Osteoblast (primary cell): ENCODE results near the gene DAPP1. TPM values are rescaled to one million over a fixed set of nuclear protein-coding genes. Genes with fewer than 3 reads are reported as not detected.

Source experiments
- DNase-seq: peaks from one replicate; pipeline ENCODE4 v3.0.0; 2011; ENCODE audit warnings: low spot score, mixed read lengths; ENCODE audit not compliant: insufficient read length; ENCODE audit errors: missing footprints
- H2AFZ ChIP-seq: 2 replicates; pipeline ENCODE4 v1.6.0; 2011; ENCODE audit warnings: mild to moderate bottlenecking, low read length
- H3K27ac ChIP-seq: 2 replicates; pipeline ENCODE4 v1.5.1; 2011; ENCODE audit warnings: mild to moderate bottlenecking, low read depth, low read length, moderate library complexity
- H3K27me3 ChIP-seq: 2 replicates; pipeline ENCODE4 v1.6.0; 2012; ENCODE audit warnings: mild to moderate bottlenecking, control low read depth, inconsistent platforms, low read length, moderate library complexity; ENCODE audit not compliant: insufficient read depth
- H3K36me3 ChIP-seq: 2 replicates; pipeline ENCODE4 v1.5.1; 2011; ENCODE audit warnings: mild to moderate bottlenecking, low read length, control low read depth, moderate library complexity; ENCODE audit not compliant: insufficient read depth
- H3K4me1 ChIP-seq: 2 replicates; pipeline ENCODE4 v1.5.1; 2011; ENCODE audit warnings: mild to moderate bottlenecking, low read length, control low read depth, moderate library complexity; ENCODE audit not compliant: insufficient read depth
- H3K4me2 ChIP-seq: 2 replicates; pipeline ENCODE4 v1.6.0; 2011; ENCODE audit warnings: mild to moderate bottlenecking, low read length; ENCODE audit not compliant: insufficient read depth
- H3K4me3 ChIP-seq: fragments of 200-600 bp; sonication (generic); 3 replicates; pipeline ENCODE4 v1.5.1; 2012; ENCODE audit warnings: mild to moderate bottlenecking, low read length, inconsistent platforms; ENCODE audit not compliant: insufficient read depth
- H3K79me2 ChIP-seq: 2 replicates; pipeline ENCODE4 v1.6.0; 2012; ENCODE audit warnings: mild to moderate bottlenecking, low read length, control low read depth, inconsistent platforms; ENCODE audit not compliant: insufficient read depth
- H3K9me3 ChIP-seq: 2 replicates; pipeline ENCODE4 v1.5.1; 2011; ENCODE audit warnings: low read depth, low read length, control low read depth
- H4K20me1 ChIP-seq: 2 replicates; pipeline ENCODE4 v1.6.0; 2012; ENCODE audit warnings: mild to moderate bottlenecking, low read length, control low read depth; ENCODE audit not compliant: insufficient read depth
- total RNA-seq: library from RNA; depleted of rRNA; stranded (reverse); fragments of >200 nt; gene quantifications from 2 replicates; pipeline ENCODE4 v1.2.3, GENCODE V29; 2012
- TF ChIP-seq, protein P1 (sequence below): IDR thresholded peaks from 2 replicates; pipeline ENCODE4 v1.5.1; 2011; ENCODE audit warnings: mild to moderate bottlenecking, low read depth, low read length, moderate library complexity; ENCODE audit errors: extremely low read depth

DAPP1 gene
- total RNA-seq, 1 donor: not detected

DNA sequence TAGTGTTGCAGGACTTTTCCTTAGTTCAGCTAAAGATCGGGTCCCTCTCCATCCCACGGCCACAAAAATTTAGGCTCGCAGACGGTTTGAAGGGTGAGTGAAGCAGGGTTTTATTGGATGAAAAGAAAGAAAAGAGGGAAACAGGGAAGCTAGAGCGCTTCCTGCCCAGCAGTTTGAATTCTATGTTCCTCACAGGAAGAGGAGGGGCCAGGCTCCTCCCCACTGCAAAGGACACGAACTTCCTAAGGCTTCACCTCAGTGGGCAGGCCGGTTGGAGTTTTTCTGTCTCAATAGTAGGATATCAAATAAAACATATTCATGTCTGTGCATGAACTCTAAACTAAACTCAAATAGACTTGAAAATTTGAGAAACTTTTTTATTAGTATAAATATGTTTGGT, 27.4 kb downstream of the DAPP1 start:
- H3K9me3 ChIP-seq: no peaks in the 10 kb centered on the region
- DNase-seq: no peak
- no peak overlapping the region for H3K4me2 ChIP-seq
- no peaks in the 10 kb centered on the region for H3K4me1 ChIP-seq
- TF ChIP-seq, protein P1, sequence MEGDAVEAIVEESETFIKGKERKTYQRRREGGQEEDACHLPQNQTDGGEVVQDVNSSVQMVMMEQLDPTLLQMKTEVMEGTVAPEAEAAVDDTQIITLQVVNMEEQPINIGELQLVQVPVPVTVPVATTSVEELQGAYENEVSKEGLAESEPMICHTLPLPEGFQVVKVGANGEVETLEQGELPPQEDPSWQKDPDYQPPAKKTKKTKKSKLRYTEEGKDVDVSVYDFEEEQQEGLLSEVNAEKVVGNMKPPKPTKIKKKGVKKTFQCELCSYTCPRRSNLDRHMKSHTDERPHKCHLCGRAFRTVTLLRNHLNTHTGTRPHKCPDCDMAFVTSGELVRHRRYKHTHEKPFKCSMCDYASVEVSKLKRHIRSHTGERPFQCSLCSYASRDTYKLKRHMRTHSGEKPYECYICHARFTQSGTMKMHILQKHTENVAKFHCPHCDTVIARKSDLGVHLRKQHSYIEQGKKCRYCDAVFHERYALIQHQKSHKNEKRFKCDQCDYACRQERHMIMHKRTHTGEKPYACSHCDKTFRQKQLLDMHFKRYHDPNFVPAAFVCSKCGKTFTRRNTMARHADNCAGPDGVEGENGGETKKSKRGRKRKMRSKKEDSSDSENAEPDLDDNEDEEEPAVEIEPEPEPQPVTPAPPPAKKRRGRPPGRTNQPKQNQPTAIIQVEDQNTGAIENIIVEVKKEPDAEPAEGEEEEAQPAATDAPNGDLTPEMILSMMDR: no peak
- H3K27ac ChIP-seq: no peak overlapping the region
- no peaks in the 10 kb centered on the region for H3K36me3 ChIP-seq
- H3K27me3 ChIP-seq: no peaks in the 10 kb centered on the region
- H3K4me3 ChIP-seq: no peak overlapping the region
- no peaks in the 10 kb centered on the region for H3K79me2 ChIP-seq
- no peaks in the 10 kb centered on the region for H4K20me1 ChIP-seq
- no peak overlapping the region for H2AFZ ChIP-seq

DNA sequence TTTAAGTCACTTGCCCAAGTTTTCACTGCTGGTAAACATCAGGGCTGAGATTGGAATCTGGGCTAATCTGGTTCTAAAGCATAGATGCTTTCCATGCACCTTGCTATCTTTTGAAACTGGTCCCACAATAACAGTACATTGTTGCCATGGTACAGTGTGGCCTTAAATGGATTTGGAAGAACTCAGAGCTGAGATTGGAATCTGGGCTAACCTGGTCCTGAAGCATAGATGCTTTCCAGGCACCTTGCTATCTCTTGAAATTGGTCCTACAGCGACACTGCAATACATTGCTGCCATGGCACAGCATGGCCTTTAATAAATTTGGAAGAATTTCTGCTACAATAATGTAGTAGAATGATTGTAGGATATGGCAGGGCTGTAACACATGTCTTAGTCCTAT, 28.6 kb downstream of the DAPP1 start:
- no peaks in the 10 kb centered on the region for H3K9me3 ChIP-seq
- no peaks in the 10 kb centered on the region for H3K4me1 ChIP-seq
- no peak overlapping the region for H3K27ac ChIP-seq
- DNase-seq: no peak
- no peaks in the 10 kb centered on the region for H3K27me3 ChIP-seq
- no peaks in the 10 kb centered on the region for H3K79me2 ChIP-seq
- no peaks in the 10 kb centered on the region for H4K20me1 ChIP-seq
- H3K4me3 ChIP-seq: no peak overlapping the region
- no peak overlapping the region for H2AFZ ChIP-seq
- H3K4me2 ChIP-seq: no peak overlapping the region
- no peaks in the 10 kb centered on the region for H3K36me3 ChIP-seq
- TF ChIP-seq, protein P1: no peak

DNA sequence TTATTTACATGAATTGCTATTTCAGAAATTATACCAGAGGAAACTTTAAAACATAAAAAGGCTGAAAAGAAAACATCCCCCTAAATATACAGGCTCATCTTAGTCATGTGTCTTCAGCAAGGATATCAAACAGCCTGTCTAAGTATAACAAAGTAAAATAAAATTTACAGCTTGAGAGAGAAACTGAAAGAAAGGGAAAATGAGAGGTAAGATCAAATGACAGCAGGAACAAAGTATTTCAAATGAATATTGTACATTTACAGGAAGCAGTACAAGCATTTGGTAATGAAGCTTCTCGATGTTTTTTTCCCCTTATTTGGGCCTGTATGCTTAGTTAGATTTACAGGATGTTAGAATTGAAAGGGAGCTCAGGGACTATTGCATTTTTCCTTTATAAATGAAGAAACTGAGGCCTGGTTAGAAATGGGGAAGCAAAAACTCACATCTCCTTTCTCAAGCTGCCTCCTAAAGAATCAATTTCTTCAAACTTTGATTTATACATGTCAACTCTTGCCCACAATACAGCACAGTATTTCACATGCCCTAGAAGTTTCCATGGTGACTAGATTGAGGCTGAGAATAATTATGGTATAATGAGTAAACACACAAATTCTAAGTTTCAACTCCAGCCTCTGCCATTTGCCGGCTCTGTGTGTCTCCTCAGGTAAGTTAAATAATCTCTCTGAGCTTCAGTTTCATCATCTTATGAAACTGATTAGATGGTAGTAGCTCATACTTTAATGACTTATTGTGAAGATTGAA, 29.3 kb downstream of the DAPP1 start:
- no peaks in the 10 kb centered on the region for H3K27me3 ChIP-seq
- no peaks in the 10 kb centered on the region for H3K4me1 ChIP-seq
- H3K4me3 ChIP-seq: no peak overlapping the region
- no peak overlapping the region for H3K4me2 ChIP-seq
- H4K20me1 ChIP-seq: no peaks in the 10 kb centered on the region
- no peaks in the 10 kb centered on the region for H3K79me2 ChIP-seq
- TF ChIP-seq, protein P1: no peak
- H3K27ac ChIP-seq: no peak overlapping the region
- no peak for DNase-seq
- no peak overlapping the region for H2AFZ ChIP-seq
- no peaks in the 10 kb centered on the region for H3K9me3 ChIP-seq
- no peaks in the 10 kb centered on the region for H3K36me3 ChIP-seq

DNA sequence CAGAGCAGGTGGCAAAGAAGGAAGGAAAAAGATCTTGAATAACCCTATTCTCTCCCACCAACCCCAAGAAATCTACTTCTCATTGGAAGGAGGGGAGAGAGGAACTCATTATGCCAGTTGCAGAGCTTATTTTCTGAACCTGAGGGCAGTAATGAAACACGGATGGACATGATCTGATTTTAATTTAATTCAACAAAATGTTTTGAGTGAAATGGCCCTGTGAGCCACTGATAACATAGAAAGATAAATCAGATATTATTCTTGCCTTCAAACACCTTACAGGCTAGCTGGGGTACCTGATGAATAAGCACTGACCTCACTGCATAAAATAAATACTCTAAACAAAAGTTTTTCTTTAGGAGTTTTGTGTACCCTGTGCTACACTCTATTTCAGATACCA, 30.3 kb downstream of the DAPP1 start:
- Histone ChIP-seq H3K79me2 (no peaks in the 10 kb centered on the region), H3K4me1 (no peaks in the 10 kb centered on the region), H3K36me3 (no peaks in the 10 kb centered on the region), H2AFZ (no peak overlapping the region), H3K27ac (no peak overlapping the region), H3K27me3 (no peaks in the 10 kb centered on the region), H3K4me2 (no peak overlapping the region), H4K20me1 (no peaks in the 10 kb centered on the region), H3K9me3 (no peaks in the 10 kb centered on the region), H3K4me3 (no peak overlapping the region)
- DNase-seq: no peak
- TF ChIP-seq, protein P1: no peak
